Measurements from ENCODE around the gene PAK6. TPM values are rescaled to one million over a fixed set of nuclear protein-coding genes. Genes with fewer than 3 reads are reported as not detected.

The PAK6 gene
- polyA plus RNA-seq, 1 experiment, result not detected

DNA sequence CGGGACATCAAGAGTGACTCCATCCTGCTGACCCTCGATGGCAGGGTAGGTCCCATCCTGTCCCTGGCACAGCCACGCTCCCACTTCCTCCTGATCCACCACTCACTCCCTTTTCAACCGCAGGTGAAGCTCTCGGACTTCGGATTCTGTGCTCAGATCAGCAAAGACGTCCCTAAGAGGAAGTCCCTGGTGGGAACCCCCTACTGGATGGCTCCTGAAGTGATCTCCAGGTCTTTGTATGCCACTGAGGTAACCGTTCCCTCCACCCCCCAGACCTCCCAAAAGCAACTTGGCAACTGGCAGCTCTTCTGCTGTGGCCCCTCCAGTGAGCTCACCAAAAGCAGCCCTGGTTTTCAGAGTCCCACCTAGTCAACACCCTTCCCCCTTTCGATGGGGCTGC lies 34.6 kb downstream of the PAK6 start:
- Histone ChIP-seq H3K27me3 (ENCODE audit: control insufficient read depth, insufficient read depth, low read length) (peaks cover 24% of the 10 kb centered on the region), H3K9me3 (ENCODE audit: control insufficient read depth, insufficient read depth, low read length) (no peaks in the 10 kb centered on the region), H3K4me3 (ENCODE audit: low read depth, low read length) (no peak overlapping the region), H3K27ac (ENCODE audit: low read depth, low read length) (no peak overlapping the region)
- POLR2A ChIA-PET, result no interaction called here
- TF ChIP-seq, protein P1, sequence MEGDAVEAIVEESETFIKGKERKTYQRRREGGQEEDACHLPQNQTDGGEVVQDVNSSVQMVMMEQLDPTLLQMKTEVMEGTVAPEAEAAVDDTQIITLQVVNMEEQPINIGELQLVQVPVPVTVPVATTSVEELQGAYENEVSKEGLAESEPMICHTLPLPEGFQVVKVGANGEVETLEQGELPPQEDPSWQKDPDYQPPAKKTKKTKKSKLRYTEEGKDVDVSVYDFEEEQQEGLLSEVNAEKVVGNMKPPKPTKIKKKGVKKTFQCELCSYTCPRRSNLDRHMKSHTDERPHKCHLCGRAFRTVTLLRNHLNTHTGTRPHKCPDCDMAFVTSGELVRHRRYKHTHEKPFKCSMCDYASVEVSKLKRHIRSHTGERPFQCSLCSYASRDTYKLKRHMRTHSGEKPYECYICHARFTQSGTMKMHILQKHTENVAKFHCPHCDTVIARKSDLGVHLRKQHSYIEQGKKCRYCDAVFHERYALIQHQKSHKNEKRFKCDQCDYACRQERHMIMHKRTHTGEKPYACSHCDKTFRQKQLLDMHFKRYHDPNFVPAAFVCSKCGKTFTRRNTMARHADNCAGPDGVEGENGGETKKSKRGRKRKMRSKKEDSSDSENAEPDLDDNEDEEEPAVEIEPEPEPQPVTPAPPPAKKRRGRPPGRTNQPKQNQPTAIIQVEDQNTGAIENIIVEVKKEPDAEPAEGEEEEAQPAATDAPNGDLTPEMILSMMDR (IDR thresholded peaks at IDR 0.05; ENCODE audit: low read depth, low read length), result no peak
- CTCF ChIA-PET, result interaction anchor here (0.6 to 12.2 kb wide), 18 partner anchors 10 to 1386 kb away, joined by 3 to 670 read pairs (median 20); partner anchors contain the start of gene PLCB2
- no peak for DNase-seq (ENCODE audit: low read depth, low spot score)

DNA sequence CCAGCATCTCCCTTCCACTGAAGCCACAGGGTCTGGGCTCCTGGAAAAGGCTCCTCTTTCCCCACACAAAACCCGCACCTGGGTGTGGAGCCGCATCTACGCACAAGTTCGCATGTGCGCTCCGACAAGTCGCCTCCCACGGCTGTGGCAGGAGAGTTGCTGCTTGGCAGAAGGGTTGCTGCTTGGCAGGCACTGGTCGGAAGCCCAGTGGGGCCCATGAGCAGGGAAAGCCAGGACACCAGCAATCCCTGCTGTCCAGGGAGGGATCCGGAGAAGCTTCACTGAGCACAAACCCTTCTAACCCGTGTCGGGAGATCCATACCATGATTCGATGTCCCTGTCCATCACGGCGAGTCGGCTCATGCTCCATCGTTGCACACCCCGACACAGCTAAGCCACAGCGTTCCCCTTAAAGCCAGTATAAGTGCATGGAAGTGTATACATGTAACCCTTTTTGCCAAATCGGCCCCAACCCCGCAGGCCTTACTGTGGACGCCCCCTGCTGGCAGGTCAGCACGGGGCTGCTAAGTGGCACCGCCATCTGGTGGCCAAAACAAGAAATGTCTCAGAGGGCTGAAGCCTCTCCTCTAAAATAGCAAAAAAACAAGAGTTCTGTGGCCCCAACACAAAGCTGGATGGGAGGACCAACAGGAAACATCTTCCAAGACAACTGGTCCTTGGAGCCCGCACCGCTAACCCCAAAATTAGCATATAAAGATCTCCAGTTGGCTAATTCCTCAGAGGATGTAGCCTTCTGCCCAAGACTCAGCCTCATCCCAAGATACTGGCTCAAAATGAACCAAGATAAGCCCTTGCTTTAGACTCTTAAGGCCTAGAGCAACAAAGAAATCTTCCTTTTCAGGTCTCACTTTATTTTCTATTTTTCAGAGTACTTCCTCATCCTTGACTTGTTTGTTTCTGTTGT lies 35.7 kb downstream of the PAK6 start:
- POLR2A ChIA-PET, result interaction anchor here (0.7 kb wide), 1 partner anchor 57 kb away, joined by 3 read pairs; no protein-coding TSS in a partner anchor
- TF ChIP-seq, protein P1 (IDR thresholded peaks at IDR 0.05; ENCODE audit: low read depth, low read length), result peak; percentile 100
- Histone ChIP-seq H3K4me3 (ENCODE audit: low read depth, low read length) (no peak overlapping the region), H3K27me3 (ENCODE audit: control insufficient read depth, insufficient read depth, low read length) (peaks cover 32% of the 10 kb centered on the region), H3K27ac (ENCODE audit: low read depth, low read length) (no peak overlapping the region), H3K9me3 (ENCODE audit: control insufficient read depth, insufficient read depth, low read length) (no peaks in the 10 kb centered on the region)
- DNase-seq (ENCODE audit: low read depth, low spot score), result peak; percentile 58
- CTCF ChIA-PET, result interaction anchor here (0.6 to 12.2 kb wide), 64 partner anchors 9 to 1166 kb away, joined by 3 to 670 read pairs (median 6); partner anchors contain the start of genes BUB1B, PAK6 and PLCB2

DNA sequence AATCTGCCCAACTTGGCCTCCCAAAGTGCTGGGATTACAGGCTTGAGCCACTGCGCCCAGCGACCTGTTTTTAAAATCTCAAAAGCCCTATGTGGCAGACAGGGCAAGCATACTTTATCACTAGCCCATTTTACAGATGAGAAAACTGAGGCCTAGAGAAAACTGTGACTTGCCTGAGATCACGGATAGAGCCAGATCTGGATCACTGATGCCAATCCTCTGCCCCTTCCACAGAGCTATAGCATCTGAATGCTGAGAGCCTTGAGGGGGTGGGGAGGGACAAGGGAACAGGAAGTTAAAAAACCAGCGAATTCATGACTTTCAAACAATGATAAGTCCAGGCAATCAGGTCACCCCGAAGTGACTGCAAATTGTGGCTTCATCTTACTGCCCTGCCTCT lies 36.7 kb downstream of the PAK6 start:
- no peak overlapping the region for H3K27ac ChIP-seq (ENCODE audit: low read depth, low read length)
- CTCF ChIA-PET, result interaction anchor here (0.7 to 12.2 kb wide), 19 partner anchors 12 to 358 kb away, joined by 3 to 670 read pairs (median 14); partner anchors contain the start of gene PLCB2
- peaks cover 39% of the 10 kb centered on the region for H3K27me3 ChIP-seq (ENCODE audit: control insufficient read depth, insufficient read depth, low read length)
- TF ChIP-seq, protein P1 (IDR thresholded peaks at IDR 0.05; ENCODE audit: low read depth, low read length), result no peak
- POLR2A ChIA-PET, result no interaction called here
- no peak for DNase-seq (ENCODE audit: low read depth, low spot score)
- no peaks in the 10 kb centered on the region; the same call in 1 of the 2 replicates for H3K9me3 ChIP-seq (ENCODE audit: control insufficient read depth, insufficient read depth, low read length)
- no peak overlapping the region for H3K4me3 ChIP-seq (ENCODE audit: low read depth, low read length)

DNA sequence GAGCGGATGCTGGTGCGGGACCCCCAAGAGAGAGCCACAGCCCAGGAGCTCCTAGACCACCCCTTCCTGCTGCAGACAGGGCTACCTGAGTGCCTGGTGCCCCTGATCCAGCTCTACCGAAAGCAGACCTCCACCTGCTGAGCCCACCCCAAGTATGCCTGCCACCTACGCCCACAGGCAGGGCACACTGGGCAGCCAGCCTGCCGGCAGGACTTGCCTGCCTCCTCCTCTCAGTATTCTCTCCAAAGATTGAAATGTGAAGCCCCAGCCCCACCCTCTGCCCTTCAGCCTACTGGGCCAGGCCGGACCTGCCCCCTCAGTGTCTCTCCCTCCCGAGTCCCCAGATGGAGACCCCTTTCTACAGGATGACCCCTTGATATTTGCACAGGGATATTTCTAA lies 37.1 kb downstream of the PAK6 start:
- H3K27ac ChIP-seq (ENCODE audit: low read depth, low read length), result no peak overlapping the region
- no peak overlapping the region for H3K4me3 ChIP-seq (ENCODE audit: low read depth, low read length)
- TF ChIP-seq, protein P1 (IDR thresholded peaks at IDR 0.05; ENCODE audit: low read depth, low read length), result no peak
- ChIA-PET CTCF (interaction anchor here (0.7 to 12.2 kb wide), 6 partner anchors 12 to 357 kb away, joined by 3 to 670 read pairs (median 77); no protein-coding TSS in a partner anchor), POLR2A (interaction anchor here (0.7 kb wide), 1 partner anchor 171 kb away, joined by 3 read pairs; no protein-coding TSS in a partner anchor)
- DNase-seq (ENCODE audit: low read depth, low spot score), result no peak
- H3K9me3 ChIP-seq (ENCODE audit: control insufficient read depth, insufficient read depth, low read length), result peaks cover under 1% of the 10 kb centered on the region; the same call in 1 of the 2 replicates
- peaks cover 41% of the 10 kb centered on the region for H3K27me3 ChIP-seq (ENCODE audit: control insufficient read depth, insufficient read depth, low read length)
